Vagina (tissue), 2 donors: ENCODE measurements around the gene OR51S1.

Source experiments
- POLR2A ChIP-seq, 2 donors: fragments of 450-650 bp; IDR thresholded peaks; one replicate each; pipeline ENCODE4 v1.6.1; 2017; ENCODE audit warnings: antibody characterized with exemption in 2 of 2, mild to moderate bottlenecking in 2 of 2, moderate library complexity in 2 of 2
- TF ChIP-seq, protein P1 (sequence below), 3 experiments: fragments of 450-650 bp in 2 of 3; fragments of 200-600 bp in 1 of 3; sonication (generic) in 1 of 3; IDR thresholded peaks; one replicate each; pipeline ENCODE4 v1.5.1; 2017 to 2019; ENCODE audit warnings: antibody characterized with exemption in 3 of 3, mild to moderate bottlenecking in 2 of 3, moderate library complexity in 2 of 3

DNA sequence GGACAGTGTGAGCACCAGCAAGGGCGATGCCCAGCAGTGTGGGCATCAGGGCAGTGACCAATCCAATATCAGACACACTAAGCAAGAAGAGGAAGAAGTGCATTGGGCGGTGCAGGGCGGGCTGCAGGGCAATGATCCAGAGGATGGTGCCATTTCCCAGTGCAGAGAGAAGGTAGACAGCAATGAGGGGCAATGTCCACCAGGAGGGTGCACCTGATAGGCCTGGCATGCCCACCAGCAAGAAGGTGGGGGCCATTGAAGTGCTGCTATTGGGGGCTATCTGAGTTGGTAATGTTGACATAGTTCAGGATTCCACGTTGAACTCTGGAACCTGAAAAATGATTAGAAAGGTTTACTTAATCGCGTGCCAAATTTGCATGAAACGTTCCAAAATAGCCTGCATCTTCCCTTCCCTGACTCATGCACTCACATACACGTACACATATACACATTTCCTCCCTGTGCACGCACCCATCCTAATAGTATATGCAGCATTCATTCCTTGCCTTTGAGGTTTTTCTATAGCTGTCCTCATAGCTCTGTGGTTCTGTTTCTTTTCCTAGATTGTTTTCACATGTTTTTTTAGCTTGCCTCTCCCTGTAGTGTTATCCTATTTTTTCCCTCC lies at the start of gene OR51S1:
- TF ChIP-seq, protein P1, sequence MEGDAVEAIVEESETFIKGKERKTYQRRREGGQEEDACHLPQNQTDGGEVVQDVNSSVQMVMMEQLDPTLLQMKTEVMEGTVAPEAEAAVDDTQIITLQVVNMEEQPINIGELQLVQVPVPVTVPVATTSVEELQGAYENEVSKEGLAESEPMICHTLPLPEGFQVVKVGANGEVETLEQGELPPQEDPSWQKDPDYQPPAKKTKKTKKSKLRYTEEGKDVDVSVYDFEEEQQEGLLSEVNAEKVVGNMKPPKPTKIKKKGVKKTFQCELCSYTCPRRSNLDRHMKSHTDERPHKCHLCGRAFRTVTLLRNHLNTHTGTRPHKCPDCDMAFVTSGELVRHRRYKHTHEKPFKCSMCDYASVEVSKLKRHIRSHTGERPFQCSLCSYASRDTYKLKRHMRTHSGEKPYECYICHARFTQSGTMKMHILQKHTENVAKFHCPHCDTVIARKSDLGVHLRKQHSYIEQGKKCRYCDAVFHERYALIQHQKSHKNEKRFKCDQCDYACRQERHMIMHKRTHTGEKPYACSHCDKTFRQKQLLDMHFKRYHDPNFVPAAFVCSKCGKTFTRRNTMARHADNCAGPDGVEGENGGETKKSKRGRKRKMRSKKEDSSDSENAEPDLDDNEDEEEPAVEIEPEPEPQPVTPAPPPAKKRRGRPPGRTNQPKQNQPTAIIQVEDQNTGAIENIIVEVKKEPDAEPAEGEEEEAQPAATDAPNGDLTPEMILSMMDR (IDR thresholded peaks at IDR 0.05), result no peak
- no peak for TF ChIP-seq POLR2A (IDR thresholded peaks at IDR 0.05)
